ENCODE measurements around the gene OLA1.

The OLA1 gene

DNA sequence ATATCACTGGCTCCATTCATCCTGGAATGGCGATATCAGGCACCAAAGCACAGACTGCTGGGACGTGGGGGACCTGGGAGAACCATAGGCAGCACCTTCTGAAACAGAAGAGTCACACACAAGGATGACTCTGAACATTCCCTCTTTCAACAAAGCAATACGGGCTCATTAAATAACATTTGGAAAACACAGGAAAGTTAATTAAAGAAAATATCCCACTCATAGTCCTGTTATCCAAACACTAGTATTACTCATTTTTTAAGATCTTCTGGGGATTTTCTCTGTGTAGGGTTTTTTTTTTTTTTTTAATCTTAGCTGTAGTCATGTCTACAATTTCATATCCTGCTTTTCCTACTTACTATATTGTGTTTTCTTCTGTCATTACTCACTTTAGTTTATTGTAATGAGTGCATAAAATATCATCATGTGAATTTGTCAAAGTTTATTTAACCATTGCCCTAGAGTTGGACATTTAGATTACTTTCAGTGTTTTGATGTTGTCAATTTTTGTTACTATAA, 213.2 kb downstream of the OLA1 start:
- DNase-seq: no peak
- Histone ChIP-seq H2BK15ac (replicated peaks; ENCODE audit: low read depth) (no peak overlapping the region), H3K4me1 (ENCODE audit: control insufficient read depth, low read depth, low read length) (peaks cover 6% of the 10 kb centered on the region), H3K4me2 (ENCODE audit: low read length) (no peak overlapping the region), H3K27ac (ENCODE audit: low read depth, low read length) (no peak overlapping the region), H3K4ac (ENCODE audit: low read depth, low read length) (no peak overlapping the region), H3K4me3 (ENCODE audit: low read length) (no peak overlapping the region), H3K79me2 (ENCODE audit: control insufficient read depth, insufficient read depth, low read length) (no peaks in the 10 kb centered on the region), H3K36me3 (ENCODE audit: control insufficient read depth, insufficient read depth, low read length) (no peaks in the 10 kb centered on the region), H4K5ac (ENCODE audit: low read length) (no peak overlapping the region), H3K79me1 (ENCODE audit: low read length) (no peaks in the 10 kb centered on the region), H3K27me3 (ENCODE audit: insufficient read depth, low read length, poor library complexity) (no peaks in the 10 kb centered on the region), H2AK5ac (ENCODE audit: low read length) (no peak overlapping the region), H3K23ac (ENCODE audit: low read length) (no peak overlapping the region), H3K9ac (ENCODE audit: low read length) (no peak overlapping the region), H2BK120ac (ENCODE audit: low read depth, low read length) (no peak overlapping the region), H3K56ac (ENCODE audit: low read length) (no peak overlapping the region), H3K18ac (ENCODE audit: low read length) (no peak overlapping the region), H2BK5ac (ENCODE audit: low read length) (no peak overlapping the region), H4K8ac (ENCODE audit: low read depth, low read length) (no peak overlapping the region)
- WGBS (ENCODE audit: extremely low coverage, insufficient coverage, low lambda C conversion rate): no CpG with 5 or more reads among the region's 3 CpGs

DNA sequence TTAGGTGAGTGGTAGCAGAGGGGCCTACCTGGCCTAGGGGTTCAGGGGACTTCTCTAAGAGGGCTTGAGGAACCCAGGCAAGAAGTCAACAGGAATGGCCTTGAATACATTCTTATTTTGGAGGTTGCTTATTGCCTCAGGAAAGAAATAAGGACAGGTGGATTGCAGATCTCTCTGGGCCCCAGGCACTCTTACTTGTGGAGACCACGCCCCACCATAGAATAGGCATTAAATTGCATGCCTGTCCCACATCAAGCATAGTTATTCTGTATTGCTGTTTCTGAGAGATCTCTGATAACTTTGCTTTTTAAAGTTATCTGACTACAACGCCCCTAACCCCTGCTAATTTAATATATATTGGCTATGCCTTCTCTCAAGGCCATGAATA, 215.2 kb downstream of the OLA1 start:
- H2BK5ac ChIP-seq (ENCODE audit: low read length): no peak overlapping the region
- no peak overlapping the region for H3K56ac ChIP-seq (ENCODE audit: low read length)
- no peak overlapping the region for H3K23ac ChIP-seq (ENCODE audit: low read length)
- no CpG with 5 or more reads among the region's 2 CpGs for WGBS (ENCODE audit: extremely low coverage, insufficient coverage, low lambda C conversion rate)
- no peaks in the 10 kb centered on the region for H3K4me1 ChIP-seq (ENCODE audit: control insufficient read depth, low read depth, low read length)
- no peaks in the 10 kb centered on the region for H3K79me2 ChIP-seq (ENCODE audit: control insufficient read depth, insufficient read depth, low read length)
- no peak overlapping the region for H3K4ac ChIP-seq (ENCODE audit: low read depth, low read length)
- H4K5ac ChIP-seq (ENCODE audit: low read length): no peak overlapping the region
- no peaks in the 10 kb centered on the region for H3K79me1 ChIP-seq (ENCODE audit: low read length)
- H3K4me2 ChIP-seq (ENCODE audit: low read length): no peak overlapping the region
- H2BK15ac ChIP-seq (replicated peaks; ENCODE audit: low read depth): no peak overlapping the region
- no peak overlapping the region for H2AK5ac ChIP-seq (ENCODE audit: low read length)
- H3K4me3 ChIP-seq (ENCODE audit: low read length): no peak overlapping the region
- no peak overlapping the region for H4K8ac ChIP-seq (ENCODE audit: low read depth, low read length)
- no peak for DNase-seq
- no peaks in the 10 kb centered on the region for H3K27me3 ChIP-seq (ENCODE audit: insufficient read depth, low read length, poor library complexity)
- H3K9ac ChIP-seq (ENCODE audit: low read length): no peak overlapping the region
- no peak overlapping the region for H2BK120ac ChIP-seq (ENCODE audit: low read depth, low read length)
- H3K18ac ChIP-seq (ENCODE audit: low read length): no peak overlapping the region
- H3K27ac ChIP-seq (ENCODE audit: low read depth, low read length): no peak overlapping the region
- H3K36me3 ChIP-seq (ENCODE audit: control insufficient read depth, insufficient read depth, low read length): no peaks in the 10 kb centered on the region

DNA sequence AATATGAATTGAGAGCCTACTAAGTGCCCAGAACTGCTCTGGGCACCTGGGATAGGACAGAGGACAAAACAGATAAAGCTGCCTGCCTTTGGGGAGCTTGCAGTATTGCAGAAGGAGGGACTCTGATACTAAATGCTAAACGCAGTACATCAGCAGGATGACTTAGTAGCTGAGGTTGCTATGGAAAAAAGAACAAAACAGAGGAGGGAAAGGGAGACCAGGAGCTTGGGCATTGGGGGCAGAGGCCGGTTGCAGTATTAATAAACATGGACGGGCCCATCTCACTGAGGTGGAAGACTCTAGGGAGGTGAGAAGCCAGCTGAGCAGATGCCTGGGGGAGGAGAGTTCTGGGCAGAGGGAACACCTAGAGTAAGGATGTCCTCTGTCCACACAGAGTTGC, 217.1 kb downstream of the OLA1 start:
- no peak overlapping the region for H2BK120ac ChIP-seq (ENCODE audit: low read depth, low read length)

DNA sequence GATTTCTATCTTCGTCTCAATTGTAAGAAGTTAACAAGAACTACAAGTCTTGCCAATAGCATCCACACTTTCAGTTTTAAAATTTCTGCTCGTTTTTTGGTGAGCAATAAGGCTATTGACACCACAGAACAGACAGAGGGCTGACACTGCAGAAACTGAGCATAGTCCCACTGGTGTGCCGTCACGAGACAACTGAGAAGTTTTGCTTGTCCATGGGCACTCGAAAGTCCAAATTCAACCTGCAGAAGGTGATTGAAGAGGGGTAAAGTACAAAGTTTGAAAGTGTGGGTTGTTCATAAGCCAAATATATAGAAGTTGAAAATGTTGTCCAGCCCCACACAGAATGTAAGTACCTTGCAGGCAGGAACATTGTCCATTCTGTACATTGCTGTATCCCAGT, 219.4 kb downstream of the OLA1 start:
- Histone ChIP-seq H2BK5ac (ENCODE audit: low read length) (no peak overlapping the region), H2BK15ac (replicated peaks; ENCODE audit: low read depth) (no peak overlapping the region), H3K4me1 (ENCODE audit: control insufficient read depth, low read depth, low read length) (peaks cover 9% of the 10 kb centered on the region), H2AK5ac (ENCODE audit: low read length) (no peak overlapping the region), H3K4me2 (ENCODE audit: low read length) (no peak overlapping the region), H3K56ac (ENCODE audit: low read length) (no peak overlapping the region), H3K9ac (ENCODE audit: low read length) (no peak overlapping the region), H3K23ac (ENCODE audit: low read length) (no peak overlapping the region), H3K4ac (ENCODE audit: low read depth, low read length) (no peak overlapping the region), H4K8ac (ENCODE audit: low read depth, low read length) (no peak overlapping the region), H2BK120ac (ENCODE audit: low read depth, low read length) (no peak overlapping the region), H4K5ac (ENCODE audit: low read length) (no peak overlapping the region), H3K79me1 (ENCODE audit: low read length) (no peaks in the 10 kb centered on the region), H3K4me3 (ENCODE audit: low read length) (no peak overlapping the region), H3K27me3 (ENCODE audit: insufficient read depth, low read length, poor library complexity) (no peaks in the 10 kb centered on the region), H3K36me3 (ENCODE audit: control insufficient read depth, insufficient read depth, low read length) (no peaks in the 10 kb centered on the region), H3K27ac (ENCODE audit: low read depth, low read length) (no peak overlapping the region), H3K79me2 (ENCODE audit: control insufficient read depth, insufficient read depth, low read length) (no peaks in the 10 kb centered on the region), H3K18ac (ENCODE audit: low read length) (no peak overlapping the region)
- WGBS (ENCODE audit: extremely low coverage, insufficient coverage, low lambda C conversion rate): no CpG with 5 or more reads among the region's 5 CpGs
- DNase-seq: no peak

More for the DNA sequence above, 217.1 kb downstream of the OLA1 start:
- Histone ChIP-seq H3K27me3 (ENCODE audit: insufficient read depth, low read length, poor library complexity) (no peaks in the 10 kb centered on the region), H3K23ac (ENCODE audit: low read length) (no peak overlapping the region), H3K79me2 (ENCODE audit: control insufficient read depth, insufficient read depth, low read length) (no peaks in the 10 kb centered on the region), H2BK15ac (replicated peaks; ENCODE audit: low read depth) (no peak overlapping the region), H3K4me1 (ENCODE audit: control insufficient read depth, low read depth, low read length) (no peaks in the 10 kb centered on the region), H3K27ac (ENCODE audit: low read depth, low read length) (no peak overlapping the region), H3K18ac (ENCODE audit: low read length) (no peak overlapping the region), H2AK5ac (ENCODE audit: low read length) (peak overlapping the region; percentile 69), H3K36me3 (ENCODE audit: control insufficient read depth, insufficient read depth, low read length) (no peaks in the 10 kb centered on the region), H3K56ac (ENCODE audit: low read length) (peak overlapping the region; percentile 49), H3K4me2 (ENCODE audit: low read length) (no peak overlapping the region), H4K8ac (ENCODE audit: low read depth, low read length) (no peak overlapping the region), H2BK5ac (ENCODE audit: low read length) (no peak overlapping the region), H3K4me3 (ENCODE audit: low read length) (no peak overlapping the region), H3K9ac (ENCODE audit: low read length) (no peak overlapping the region), H4K5ac (ENCODE audit: low read length) (no peak overlapping the region), H3K79me1 (ENCODE audit: low read length) (no peaks in the 10 kb centered on the region), H3K4ac (ENCODE audit: low read depth, low read length) (no peak overlapping the region)
- WGBS (ENCODE audit: extremely low coverage, insufficient coverage, low lambda C conversion rate): no CpG with 5 or more reads among the region's 3 CpGs
- DNase-seq: no peak

DNA sequence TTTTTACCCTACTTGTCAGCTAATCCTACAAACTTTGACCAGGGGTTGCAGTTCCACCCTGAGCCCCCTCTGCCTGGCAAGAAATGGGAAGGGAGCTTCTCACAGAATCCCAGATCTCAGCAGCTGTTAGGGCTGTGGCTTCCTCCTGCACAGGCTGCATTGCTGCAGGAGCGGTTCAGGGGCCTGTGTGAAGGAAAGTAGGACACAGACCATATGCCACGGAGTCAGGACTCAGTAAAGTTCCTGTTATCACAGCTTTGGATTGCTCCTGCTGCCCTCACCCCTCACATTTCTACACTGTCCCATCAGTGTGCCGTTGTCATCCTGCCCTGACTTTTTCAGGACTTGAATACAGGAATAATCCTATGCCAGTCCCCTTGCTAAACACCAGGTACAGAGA, 220.4 kb downstream of the OLA1 start:
- Histone ChIP-seq H3K4me1 (ENCODE audit: control insufficient read depth, low read depth, low read length) (peaks cover 10% of the 10 kb centered on the region), H4K8ac (ENCODE audit: low read depth, low read length) (no peak overlapping the region), H3K23ac (ENCODE audit: low read length) (no peak overlapping the region), H3K79me2 (ENCODE audit: control insufficient read depth, insufficient read depth, low read length) (no peaks in the 10 kb centered on the region), H2BK15ac (replicated peaks; ENCODE audit: low read depth) (no peak overlapping the region), H3K36me3 (ENCODE audit: control insufficient read depth, insufficient read depth, low read length) (no peaks in the 10 kb centered on the region), H3K4ac (ENCODE audit: low read depth, low read length) (no peak overlapping the region), H3K27ac (ENCODE audit: low read depth, low read length) (no peak overlapping the region), H2AK5ac (ENCODE audit: low read length) (no peak overlapping the region), H2BK120ac (ENCODE audit: low read depth, low read length) (no peak overlapping the region), H3K27me3 (ENCODE audit: insufficient read depth, low read length, poor library complexity) (no peaks in the 10 kb centered on the region), H3K18ac (ENCODE audit: low read length) (no peak overlapping the region), H3K4me2 (ENCODE audit: low read length) (no peak overlapping the region), H4K5ac (ENCODE audit: low read length) (no peak overlapping the region), H3K79me1 (ENCODE audit: low read length) (no peaks in the 10 kb centered on the region), H2BK5ac (ENCODE audit: low read length) (no peak overlapping the region), H3K9ac (ENCODE audit: low read length) (no peak overlapping the region), H3K4me3 (ENCODE audit: low read length) (no peak overlapping the region), H3K56ac (ENCODE audit: low read length) (no peak overlapping the region)
- WGBS (ENCODE audit: extremely low coverage, insufficient coverage, low lambda C conversion rate): no CpG with 5 or more reads among the region's 3 CpGs
- DNase-seq: no peak

DNA sequence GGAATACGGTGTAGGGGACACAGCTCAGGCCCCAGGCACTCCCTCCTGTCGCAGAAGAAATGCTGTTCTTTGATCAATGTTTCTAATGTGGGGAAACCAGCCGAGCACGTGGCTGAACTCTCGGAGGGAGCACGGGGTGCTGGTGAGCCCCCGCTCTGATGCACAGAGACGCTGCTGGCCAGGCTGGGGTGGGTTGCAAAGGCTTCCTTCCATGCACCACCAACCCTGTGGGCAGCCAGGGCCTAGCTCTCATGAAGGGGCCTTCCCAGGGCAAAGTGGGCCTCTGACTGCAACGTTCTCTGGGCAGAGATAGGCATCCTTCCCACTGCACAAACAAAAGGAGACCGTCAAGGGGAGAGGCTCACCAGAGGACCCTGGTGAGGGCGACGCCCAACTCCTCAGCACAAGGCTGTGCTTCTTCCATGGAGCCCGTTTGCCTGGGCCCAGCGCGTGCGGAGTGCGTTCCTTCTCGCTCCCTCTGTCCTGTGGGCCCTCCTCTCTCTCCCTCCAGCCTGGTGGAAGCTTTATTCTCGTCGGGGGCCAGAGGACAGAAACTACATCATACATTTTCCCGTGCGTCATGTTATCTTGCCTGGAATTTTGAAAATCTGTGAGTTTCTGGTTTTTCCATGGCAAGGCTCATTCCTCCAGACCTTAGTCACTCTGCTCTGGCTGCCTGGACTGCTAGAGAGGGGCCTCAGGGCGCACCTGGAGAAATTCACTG, 222.0 kb downstream of the OLA1 start:
- H3K4me3 ChIP-seq (ENCODE audit: low read length): no peak overlapping the region
- H3K27me3 ChIP-seq (ENCODE audit: insufficient read depth, low read length, poor library complexity): no peaks in the 10 kb centered on the region
- H3K9ac ChIP-seq (ENCODE audit: low read length): no peak overlapping the region
- H2BK15ac ChIP-seq (replicated peaks; ENCODE audit: low read depth): no peak overlapping the region
- H3K4ac ChIP-seq (ENCODE audit: low read depth, low read length): no peak overlapping the region
- no peaks in the 10 kb centered on the region for H3K79me2 ChIP-seq (ENCODE audit: control insufficient read depth, insufficient read depth, low read length)
- H3K27ac ChIP-seq (ENCODE audit: low read depth, low read length): no peak overlapping the region
- H3K79me1 ChIP-seq (ENCODE audit: low read length): no peaks in the 10 kb centered on the region
- H4K8ac ChIP-seq (ENCODE audit: low read depth, low read length): no peak overlapping the region
- no peak overlapping the region for H2AK5ac ChIP-seq (ENCODE audit: low read length)
- no peak overlapping the region for H2BK5ac ChIP-seq (ENCODE audit: low read length)
- no CpG with 5 or more reads among the region's 23 CpGs for WGBS (ENCODE audit: extremely low coverage, insufficient coverage, low lambda C conversion rate)
- H4K5ac ChIP-seq (ENCODE audit: low read length): no peak overlapping the region
- no peak overlapping the region for H2BK120ac ChIP-seq (ENCODE audit: low read depth, low read length)
- H3K4me2 ChIP-seq (ENCODE audit: low read length): no peak overlapping the region
- peak overlapping the region; percentile 22 for H3K56ac ChIP-seq (ENCODE audit: low read length)
- H3K36me3 ChIP-seq (ENCODE audit: control insufficient read depth, insufficient read depth, low read length): no peaks in the 10 kb centered on the region
- peak; percentile 76 for DNase-seq
- no peak overlapping the region for H3K23ac ChIP-seq (ENCODE audit: low read length)
- no peak overlapping the region for H3K18ac ChIP-seq (ENCODE audit: low read length)
- H3K4me1 ChIP-seq (ENCODE audit: control insufficient read depth, low read depth, low read length): peaks cover 10% of the 10 kb centered on the region

All from mesendoderm (in vitro differentiated cells).